SJCRH30 (cell line): Measurements from ENCODE around the gene TRAPPC3. TPM values are rescaled to one million over a fixed set of nuclear protein-coding genes. Genes with fewer than 3 reads are reported as not detected.

Experiments
- DNase-seq, 2 experiments: peaks; one replicate each; pipeline ENCODE4 v3.0.0-alpha.2; 2015 to 2020
- H3K27ac ChIP-seq: fragments of 250-450 bp; sonication (Bioruptor Pico); 2 replicates; pipeline ENCODE4 v1.5.1; 2020; ENCODE audit warnings: mild to moderate bottlenecking, moderate library complexity
- H3K27me3 ChIP-seq: fragments of 250-450 bp; sonication (Bioruptor Pico); 2 replicates; pipeline ENCODE4 v1.5.1; 2020; ENCODE audit warnings: mild to moderate bottlenecking, moderate library complexity
- H3K36me3 ChIP-seq: fragments of 250-450 bp; sonication (Bioruptor Pico); 2 replicates; pipeline ENCODE4 v1.5.1; 2020; ENCODE audit warnings: mild to moderate bottlenecking, moderate library complexity
- H3K4me1 ChIP-seq: fragments of 250-450 bp; sonication (Bioruptor Pico); 2 replicates; pipeline ENCODE4 v1.5.1; 2020; ENCODE audit warnings: mild to moderate bottlenecking, moderate library complexity
- H3K4me3 ChIP-seq: fragments of 250-450 bp; sonication (Bioruptor Pico); 2 replicates; pipeline ENCODE4 v1.5.1; 2020; ENCODE audit warnings: mild to moderate bottlenecking, moderate library complexity
- H3K9me3 ChIP-seq: fragments of 250-450 bp; sonication (Bioruptor Pico); replicated peaks from 2 replicates; pipeline ENCODE4 v1.5.1; 2020; ENCODE audit warnings: mild to moderate bottlenecking, moderate library complexity
- total RNA-seq: library from RNA; depleted of rRNA; stranded (reverse); fragments of >200 nt; shearing (Covaris generic); gene quantifications from 2 replicates; pipeline ENCODE4 v1.2.3, GENCODE V29; 2014; rRNA removed

The TRAPPC3 gene
- total RNA-seq, 1 experiment from 2014 or later, result 78.6 TPM

GRCh38 chr1:36087233-36088123 lies 61.8 kb downstream of the TRAPPC3 start:
- Histone ChIP-seq H3K27ac (no peak overlapping the region), H3K4me3 (no peak overlapping the region), H3K27me3 (peaks cover 9% of the 10 kb centered on the region; the same call in 1 of the 2 replicates), H3K9me3 (no peaks in the 10 kb centered on the region), H3K4me1 (peaks cover 3% of the 10 kb centered on the region; the same call in 1 of the 2 replicates), H3K36me3 (no peaks in the 10 kb centered on the region)
- no peak for DNase-seq

Other genes with a start within 250 kb of the TRAPPC3 start
- 30.4 and 36.4 TPM in 2 replicates for gene AGO3, start 218.4 kb downstream of the TRAPPC3 start, total RNA-seq
- gene TEKT2, start 65.4 kb downstream of the TRAPPC3 start, total RNA-seq, result 0.15 TPM in 1 of 2 replicates, not detected in the other
- gene ADPRS, start 60.6 kb downstream of the TRAPPC3 start, total RNA-seq, result 26.7 and 30.4 TPM in 2 replicates
- gene COL8A2, start 24.3 kb downstream of the TRAPPC3 start, total RNA-seq, result 0.45 and 0.51 TPM in 2 replicates
- 91.2 and 96.2 TPM in 2 replicates for gene MAP7D1, start 6.7 kb upstream of the TRAPPC3 start, total RNA-seq
- gene THRAP3, start 75.0 kb upstream of the TRAPPC3 start, total RNA-seq, result 103 and 131 TPM in 2 replicates
- 0.48 and 1.4 TPM in 2 replicates for gene SH3D21, start 156.9 kb upstream of the TRAPPC3 start, total RNA-seq
- gene EVA1B, start 174.2 kb upstream of the TRAPPC3 start, total RNA-seq, result 5.8 and 6.9 TPM in 2 replicates
- 30.3 and 33.7 TPM in 2 replicates for gene STK40, start 236.4 kb upstream of the TRAPPC3 start, total RNA-seq
- 14.6 and 15.4 TPM in 2 replicates for gene LSM10, start 248.4 kb upstream of the TRAPPC3 start, total RNA-seq